H9 (cell line): ENCODE data around the gene RBFOX2. TPM values are rescaled to one million over a fixed set of nuclear protein-coding genes. Genes with fewer than 3 reads are reported as not detected.
"Not testable (repeated sequence)": the region's sequence is repeated elsewhere in the genome, so short reads cannot be mapped to it uniquely, and the experiment has no call there.

Experiments used
- DNase-seq: peaks from one replicate; pipeline ENCODE4 v3.0.0-alpha.2; 2017
- H2AFZ ChIP-seq: one replicate; pipeline ENCODE4 v1.6.1; 2013; ENCODE audit warnings: mild to moderate bottlenecking, low read length, control low read depth, moderate library complexity
- H2AK5ac ChIP-seq: 2 replicates; pipeline ENCODE4 v1.6.1; 2013; ENCODE audit warnings: low read length, control low read depth, mixed read lengths; ENCODE audit not compliant: insufficient read length
- H2BK120ac ChIP-seq: one replicate; pipeline ENCODE4 v1.6.1; 2013; ENCODE audit warnings: low read depth, mild to moderate bottlenecking, low read length, control low read depth, inconsistent platforms; ENCODE audit not compliant: poor library complexity, severe bottlenecking
- H2BK12ac ChIP-seq: 2 replicates; pipeline ENCODE4 v1.6.1; 2013; ENCODE audit warnings: low read length, control low read depth, mixed read lengths, low read depth; ENCODE audit not compliant: insufficient read length
- H2BK15ac ChIP-seq: 2 replicates; pipeline ENCODE4 v1.6.1; 2013; ENCODE audit warnings: low read depth, low read length, control low read depth
- H2BK20ac ChIP-seq: one replicate; pipeline ENCODE4 v1.6.1; 2013; ENCODE audit warnings: low read depth, mild to moderate bottlenecking, low read length, control low read depth, inconsistent platforms; ENCODE audit not compliant: poor library complexity, severe bottlenecking
- H2BK5ac ChIP-seq: 2 replicates; pipeline ENCODE4 v1.6.1; 2013; ENCODE audit warnings: low read length, control low read depth, mixed read lengths; ENCODE audit not compliant: insufficient read length
- H3K14ac ChIP-seq: 2 replicates; pipeline ENCODE4 v1.6.1; 2013; ENCODE audit warnings: low read length, control low read depth; ENCODE audit not compliant: insufficient read depth
- H3K18ac ChIP-seq: 2 replicates; pipeline ENCODE4 v1.6.1; 2013; ENCODE audit warnings: low read depth, mild to moderate bottlenecking, mixed read lengths, low read length, control low read depth; ENCODE audit not compliant: insufficient read length
- H3K23ac ChIP-seq: 2 replicates; pipeline ENCODE4 v1.6.1; 2013; ENCODE audit warnings: low read length, control low read depth, mixed read lengths, low read depth; ENCODE audit not compliant: insufficient read length
- H3K23me2 ChIP-seq: 2 replicates; pipeline ENCODE4 v1.6.1; 2013; ENCODE audit warnings: low read depth, mild to moderate bottlenecking, mixed read lengths, low read length, control low read depth; ENCODE audit not compliant: insufficient read length, poor library complexity, severe bottlenecking
- H3K27ac ChIP-seq: 2 replicates; pipeline ENCODE4 v1.5.1; 2013; ENCODE audit warnings: low read length, control low read depth, mixed read lengths, low read depth; ENCODE audit not compliant: insufficient read length
- H3K27me3 ChIP-seq: 2 replicates; pipeline ENCODE4 v1.6.1; 2013; ENCODE audit warnings: low read length, control low read depth, inconsistent platforms; ENCODE audit not compliant: insufficient read depth
- H3K4ac ChIP-seq: 2 replicates; pipeline ENCODE4 v1.6.1; 2013; ENCODE audit warnings: low read depth, mild to moderate bottlenecking, control low read depth, inconsistent platforms, low read length, moderate library complexity
- H3K4me1 ChIP-seq: 2 replicates; pipeline ENCODE4 v1.6.1; 2013; ENCODE audit warnings: low read length, control low read depth, inconsistent platforms; ENCODE audit not compliant: insufficient read depth
- H3K4me2 ChIP-seq: 2 replicates; pipeline ENCODE4 v1.6.1; 2013; ENCODE audit warnings: low read length, control low read depth, mixed read lengths; ENCODE audit not compliant: insufficient read length, insufficient read depth
- H3K56ac ChIP-seq: 2 replicates; pipeline ENCODE4 v1.6.1; 2013; ENCODE audit warnings: low read depth, mild to moderate bottlenecking, mixed read lengths, low read length, control low read depth; ENCODE audit not compliant: insufficient read length
- H3K79me1 ChIP-seq: 2 replicates; pipeline ENCODE4 v1.6.1; 2013; ENCODE audit warnings: low read depth, mild to moderate bottlenecking, moderate library complexity, low read length, control low read depth, inconsistent platforms; ENCODE audit not compliant: insufficient read depth, poor library complexity, severe bottlenecking
- H3K79me2 ChIP-seq: 2 replicates; pipeline ENCODE4 v1.6.1; 2013; ENCODE audit warnings: low read length, control low read depth, inconsistent platforms; ENCODE audit not compliant: insufficient read depth
- H3K9ac ChIP-seq: 2 replicates; pipeline ENCODE4 v1.6.1; 2013; ENCODE audit warnings: low read length, control low read depth, mixed read lengths; ENCODE audit not compliant: insufficient read length; ENCODE audit errors: extremely low read depth
- H3K9me3 ChIP-seq: one replicate; pipeline ENCODE4 v1.6.1; 2013; ENCODE audit warnings: low read depth, low read length, inconsistent platforms; ENCODE audit not compliant: control insufficient read depth
- H3T11ph ChIP-seq: one replicate; pipeline ENCODE4 v1.6.1; 2013; ENCODE audit warnings: mild to moderate bottlenecking, low read length, control low read depth, inconsistent platforms
- H4K20me1 ChIP-seq: one replicate; pipeline ENCODE4 v1.6.1; 2013; ENCODE audit not compliant: control insufficient read depth, insufficient read length, insufficient read depth
- H4K5ac ChIP-seq: 2 replicates; pipeline ENCODE4 v1.6.1; 2013; ENCODE audit warnings: low read depth, mild to moderate bottlenecking, mixed read lengths, low read length, control low read depth; ENCODE audit not compliant: insufficient read length
- H4K8ac ChIP-seq: replicated peaks from 2 replicates; pipeline ENCODE4 v1.6.1; 2013; ENCODE audit warnings: low read length, control low read depth, mixed read lengths, low read depth; ENCODE audit not compliant: insufficient read length
- H4K91ac ChIP-seq: 2 replicates; pipeline ENCODE4 v1.6.1; 2013; ENCODE audit warnings: low read depth, mild to moderate bottlenecking, moderate library complexity, mixed read lengths, low read length, control low read depth; ENCODE audit not compliant: insufficient read length
- H3K27ac Mint-ChIP-seq, 3 experiments: 2 replicates in 2 of 3; 3 replicates in 1 of 3; pipeline ENCODE4 v1.8.0; 2020 to 2021; ENCODE audit warnings: mixed read lengths in 3 of 3, mild to moderate bottlenecking in 1 of 3, moderate library complexity in 1 of 3
- H3K27me3 Mint-ChIP-seq: 2 replicates; pipeline ENCODE4 v1.8.0; 2021; ENCODE audit warnings: low read depth, mild to moderate bottlenecking, moderate library complexity, mixed read lengths
- H3K36me3 Mint-ChIP-seq, 3 experiments: 2 replicates in 2 of 3; 3 replicates in 1 of 3; pipeline ENCODE4 v1.8.0; 2020 to 2021; ENCODE audit warnings: low read depth in 3 of 3, mixed read lengths in 3 of 3; ENCODE audit not compliant: insufficient read depth in 1 of 3
- H3K4me1 Mint-ChIP-seq, 2 experiments: 2 replicates each; pipeline ENCODE4 v1.8.0; 2020; ENCODE audit warnings: mixed read lengths in 2 of 2
- H3K4me3 Mint-ChIP-seq, 2 experiments: 2 replicates in 1 of 2; 3 replicates in 1 of 2; pipeline ENCODE4 v1.8.0; 2020 to 2021; ENCODE audit warnings: mild to moderate bottlenecking in 2 of 2, mixed read lengths in 2 of 2, moderate library complexity in 1 of 2
- H3K9me3 Mint-ChIP-seq, 2 experiments: 2 replicates in 1 of 2; 3 replicates in 1 of 2; pipeline ENCODE4 v1.8.0; 2020; ENCODE audit warnings: mild to moderate bottlenecking in 2 of 2, mixed read lengths in 2 of 2, moderate library complexity in 1 of 2
- WGBS: extraction: QIAGEN DNeasy Blood & Tissue Kit; methylation state at CpG from one replicate; pipeline ENCODE4 v1.1.7; 2013; ENCODE audit warnings: missing lambda C conversion rate, low lambda C conversion rate, mixed read lengths; ENCODE audit not compliant: insufficient read length; ENCODE audit errors: extremely low coverage; 5-methylcytosine and 5-hydroxymethylcytosine counted together
- total RNA-seq: library from RNA; stranded (reverse); gene quantifications from 2 replicates; pipeline ENCODE4 v1.2.1, GENCODE V29; 2021
- TF ChIP-seq, protein P1 (sequence below): fragments of 200-600 bp; sonication (generic); conservative IDR thresholded peaks from 3 replicates; pipeline ENCODE4 v1.8.0; 2021; ENCODE audit warnings: antibody characterized with exemption, mild to moderate bottlenecking

RBFOX2 gene
- total RNA-seq, 1 experiment from 2014 or later: 84.7 TPM

DNA sequence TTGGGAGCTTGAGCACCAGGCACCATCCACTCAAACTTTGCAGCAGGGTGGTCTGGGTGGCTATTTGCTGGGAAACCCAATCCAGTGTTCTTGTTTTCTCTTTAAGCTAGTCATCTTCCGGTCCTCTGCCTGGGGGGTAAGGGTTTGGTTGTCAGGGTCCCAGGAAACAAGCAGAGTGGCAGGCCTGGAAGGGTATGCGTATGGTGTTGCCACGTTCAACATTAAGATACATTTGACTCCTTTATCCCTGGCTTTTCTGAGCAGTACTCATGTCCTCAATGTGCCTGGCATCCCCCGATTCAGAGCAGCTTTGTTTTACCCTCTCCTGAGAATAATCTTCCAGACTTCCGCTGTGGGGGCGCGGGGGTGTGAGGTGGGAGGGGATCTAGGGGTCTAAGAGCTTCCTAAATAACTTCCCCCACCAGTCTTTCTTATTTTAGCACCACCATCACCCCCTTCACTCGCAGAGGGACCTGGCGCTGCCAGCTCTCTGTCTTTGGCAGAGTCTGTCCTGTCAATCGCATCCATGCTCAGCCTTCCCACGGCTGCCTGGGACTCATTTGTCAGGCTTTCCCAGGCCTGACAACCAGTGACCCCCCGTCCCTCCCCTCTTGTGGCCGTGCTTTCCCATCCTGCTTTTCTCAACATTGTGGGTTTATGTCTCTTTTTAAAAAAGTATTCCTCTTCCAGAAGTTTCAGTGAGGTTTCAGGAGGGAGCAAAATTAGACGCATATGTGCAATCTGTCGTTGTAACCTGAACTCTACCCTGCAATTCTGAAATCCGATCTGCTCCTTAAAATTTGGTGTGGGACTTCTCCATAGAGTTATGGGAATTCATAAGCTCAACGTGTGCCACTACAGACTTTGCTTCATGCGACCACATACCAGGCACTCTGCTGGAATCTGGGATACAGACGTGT lies 27.0 kb upstream of the RBFOX2 start:
- H3K79me1 ChIP-seq: no peaks in the 10 kb centered on the region
- H3K23me2 ChIP-seq: no peaks in the 10 kb centered on the region
- peaks cover 0 to 2% of the 10 kb centered on the region in 2 experiments; a peak in 1 of 5 replicates for H3K9me3 Mint-ChIP-seq
- H3K79me2 ChIP-seq: no peaks in the 10 kb centered on the region
- no peak overlapping the region for H3K18ac ChIP-seq
- no peak overlapping the region for H2BK12ac ChIP-seq
- no peak overlapping the region for H3K27ac Mint-ChIP-seq
- no peak overlapping the region for H3T11ph ChIP-seq
- no peak overlapping the region for H4K5ac ChIP-seq
- no peak overlapping the region for H3K14ac ChIP-seq
- H2BK15ac ChIP-seq: no peak overlapping the region
- H4K91ac ChIP-seq: no peak overlapping the region
- H3K9me3 ChIP-seq: no peaks in the 10 kb centered on the region
- no peaks in the 10 kb centered on the region for H3K27me3 ChIP-seq
- no peak overlapping the region for H2BK120ac ChIP-seq
- no peak overlapping the region for H3K4ac ChIP-seq
- no peak overlapping the region for H2AFZ ChIP-seq
- no peak overlapping the region for H3K4me2 ChIP-seq
- peaks cover 8 to 23% of the 10 kb centered on the region in 2 experiments for H3K4me1 Mint-ChIP-seq
- no peak overlapping the region for H2AK5ac ChIP-seq
- no peak overlapping the region for H3K4me3 Mint-ChIP-seq
- TF ChIP-seq, protein P1, sequence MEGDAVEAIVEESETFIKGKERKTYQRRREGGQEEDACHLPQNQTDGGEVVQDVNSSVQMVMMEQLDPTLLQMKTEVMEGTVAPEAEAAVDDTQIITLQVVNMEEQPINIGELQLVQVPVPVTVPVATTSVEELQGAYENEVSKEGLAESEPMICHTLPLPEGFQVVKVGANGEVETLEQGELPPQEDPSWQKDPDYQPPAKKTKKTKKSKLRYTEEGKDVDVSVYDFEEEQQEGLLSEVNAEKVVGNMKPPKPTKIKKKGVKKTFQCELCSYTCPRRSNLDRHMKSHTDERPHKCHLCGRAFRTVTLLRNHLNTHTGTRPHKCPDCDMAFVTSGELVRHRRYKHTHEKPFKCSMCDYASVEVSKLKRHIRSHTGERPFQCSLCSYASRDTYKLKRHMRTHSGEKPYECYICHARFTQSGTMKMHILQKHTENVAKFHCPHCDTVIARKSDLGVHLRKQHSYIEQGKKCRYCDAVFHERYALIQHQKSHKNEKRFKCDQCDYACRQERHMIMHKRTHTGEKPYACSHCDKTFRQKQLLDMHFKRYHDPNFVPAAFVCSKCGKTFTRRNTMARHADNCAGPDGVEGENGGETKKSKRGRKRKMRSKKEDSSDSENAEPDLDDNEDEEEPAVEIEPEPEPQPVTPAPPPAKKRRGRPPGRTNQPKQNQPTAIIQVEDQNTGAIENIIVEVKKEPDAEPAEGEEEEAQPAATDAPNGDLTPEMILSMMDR: no peak
- no peak overlapping the region for H3K56ac ChIP-seq
- no peak overlapping the region for H3K27ac ChIP-seq
- peaks cover 5% of the 10 kb centered on the region; the same call in 1 of the 2 replicates for H3K27me3 Mint-ChIP-seq
- no peak overlapping the region for H2BK5ac ChIP-seq
- no peaks in the 10 kb centered on the region for H4K20me1 ChIP-seq
- H3K23ac ChIP-seq: no peak overlapping the region
- H2BK20ac ChIP-seq: no peak overlapping the region
- no CpG with 5 or more reads among the region's 19 CpGs for WGBS
- no peak overlapping the region for H3K9ac ChIP-seq
- H4K8ac ChIP-seq: no peak overlapping the region
- DNase-seq: no peak
- H3K36me3 Mint-ChIP-seq: no peaks in the 10 kb centered on the region
- peaks cover 4% of the 10 kb centered on the region; the same call in 1 of the 2 replicates for H3K4me1 ChIP-seq

DNA sequence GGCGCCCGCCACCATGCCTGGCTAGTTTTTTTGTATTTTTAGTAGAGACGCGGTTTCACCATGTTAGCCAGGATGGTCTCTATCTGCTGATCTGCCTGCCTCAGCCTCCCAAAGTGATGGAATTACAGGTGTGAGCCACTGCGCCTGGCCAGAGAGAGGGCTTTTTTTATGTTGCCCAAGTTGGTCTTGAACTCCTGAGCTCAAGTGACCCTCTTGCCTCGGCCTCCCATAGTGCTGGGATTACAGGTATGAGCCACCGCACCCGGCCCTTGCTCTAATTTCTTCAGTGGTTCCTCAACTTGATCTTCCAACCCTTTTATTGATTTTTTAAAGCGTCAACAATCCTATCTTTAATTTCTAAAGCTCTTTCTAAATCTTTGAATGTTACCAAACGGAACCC lies 25.8 kb upstream of the RBFOX2 start:
- no CpG with 5 or more reads among the region's 10 CpGs for WGBS
- H2BK5ac ChIP-seq, H3K4me3 Mint-ChIP-seq, H2AK5ac ChIP-seq, H2BK12ac ChIP-seq, DNase-seq, H3K79me2 ChIP-seq, H3K9me3 ChIP-seq, H2BK20ac ChIP-seq, H3K36me3 Mint-ChIP-seq, H3K9ac ChIP-seq, H2BK15ac ChIP-seq, H3T11ph ChIP-seq, H3K27ac ChIP-seq, H3K9me3 Mint-ChIP-seq, H3K4ac ChIP-seq, H2AFZ ChIP-seq, H3K27me3 ChIP-seq, H2BK120ac ChIP-seq, H3K4me2 ChIP-seq, H3K4me1 ChIP-seq, H4K8ac ChIP-seq, H4K5ac ChIP-seq, H3K79me1 ChIP-seq, H3K27me3 Mint-ChIP-seq, H3K23ac ChIP-seq, H4K20me1 ChIP-seq, H3K18ac ChIP-seq, H3K14ac ChIP-seq, H3K56ac ChIP-seq, H3K23me2 ChIP-seq, H4K91ac ChIP-seq: not testable (repeated sequence)
- peak overlapping the region in 1 of 3 experiments; percentile 91; a peak in 1 of 7 replicates for H3K27ac Mint-ChIP-seq
- H3K4me1 Mint-ChIP-seq: peaks cover 8 to 23% of the 10 kb centered on the region in 2 experiments
